Measurements from ENCODE around the gene KCNH4.
"Not testable (repeated sequence)": the region's sequence is repeated elsewhere in the genome, so short reads cannot be mapped to it uniquely, and the experiment has no call there.

Gene KCNH4

GRCh38 chr17:42141382-42141781 is 39.6 kb downstream of the KCNH4 start (continued):
- TF ChIP-seq ZSCAN18 (tag by site-specific recombination; IDR thresholded peaks at IDR 0.05) (no peak), YY1 (tag by site-specific recombination; IDR thresholded peaks at IDR 0.05) (no peak), ZNF350 (tag by site-specific recombination; IDR thresholded peaks at IDR 0.05) (no peak)

DNA sequence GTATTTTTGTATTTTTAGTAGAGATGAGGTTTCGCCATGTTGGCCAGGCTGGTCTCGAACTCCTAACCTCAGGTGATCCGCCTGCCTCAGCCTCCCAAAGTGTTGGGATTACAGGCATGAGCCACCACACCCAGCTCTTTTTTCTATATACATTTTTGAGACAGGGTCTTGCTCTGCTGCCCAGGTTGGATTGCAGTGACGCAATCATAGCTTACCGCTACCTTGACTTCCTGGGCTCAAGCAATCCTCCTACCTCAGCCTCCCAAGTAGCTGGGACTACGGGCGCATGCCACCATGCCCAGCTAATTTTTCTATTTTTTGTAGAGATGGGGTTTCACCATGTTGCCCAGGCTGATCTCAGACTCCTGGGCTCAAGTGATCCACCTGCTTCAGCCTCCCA is 40.3 kb downstream of the KCNH4 start:
- CTCF ChIA-PET = interaction anchor here (0.9 kb wide), 1 partner anchor 55 kb away, joined by 4 read pairs; no protein-coding TSS in a partner anchor
- POLR2A ChIA-PET; H3K27ac ChIP-seq (ENCODE audit: extremely low read depth, low read depth, low read length); H3K4me3 ChIP-seq (ENCODE audit: low read depth, low read length); H3K9me3 ChIP-seq (ENCODE audit: control insufficient read depth, insufficient read depth, low read depth, low read length): not testable (repeated sequence)
- Histone ChIP-seq H3K36me3 (ENCODE audit: control insufficient read depth in 2 of 2, insufficient read depth in 1 of 2, low read length in 2 of 2) (peaks cover 14 to 45% of the 10 kb centered on the region in 2 experiments), H3K4me1 (ENCODE audit: control insufficient read depth, insufficient read depth, low read length) (peaks cover 17% of the 10 kb centered on the region)

DNA sequence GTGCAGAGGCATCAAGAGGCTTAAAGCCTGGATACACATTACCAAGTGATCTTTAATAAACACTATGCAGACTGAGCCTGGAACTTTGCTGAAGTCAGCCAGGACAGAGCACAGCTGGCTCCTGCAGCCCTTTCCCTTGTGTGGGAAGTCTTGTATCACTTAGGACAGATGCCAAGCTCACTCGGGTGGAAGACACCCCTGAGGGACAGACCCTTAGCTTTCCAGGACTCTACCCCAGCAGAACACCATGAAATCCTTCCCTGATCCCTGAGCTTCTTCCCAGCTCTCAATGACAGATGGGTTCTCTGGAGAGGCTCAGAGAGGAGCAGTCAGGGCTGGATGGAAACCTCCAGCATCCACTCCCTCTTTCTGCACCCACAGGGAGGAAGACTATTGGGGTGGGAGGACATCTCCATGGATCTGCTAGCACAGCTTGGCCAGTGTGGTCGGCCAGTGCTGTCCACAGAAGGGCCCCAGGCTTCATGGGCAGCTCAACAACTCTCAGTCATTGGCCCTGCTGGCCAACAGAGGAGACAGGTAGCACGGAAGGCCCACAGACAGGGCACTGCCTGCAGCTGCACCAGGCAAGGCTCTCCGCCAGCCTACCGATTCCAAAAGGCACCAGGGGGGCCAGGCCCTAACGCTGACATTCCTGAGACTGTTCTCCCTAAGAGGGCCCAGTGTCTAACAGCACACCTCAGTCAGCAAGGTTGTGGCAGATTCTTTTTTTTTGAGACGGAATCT is 42.0 kb downstream of the KCNH4 start:
- ChIA-PET CTCF (interaction anchor here (0.6 to 1.4 kb wide), 4 partner anchors 15 to 83 kb away, joined by 3 to 4 read pairs (median 4); no protein-coding TSS in a partner anchor), POLR2A (interaction anchor here (0.6 to 0.9 kb wide), 2 partner anchors 16 to 17 kb away, joined by 4 read pairs; partner anchors contain the start of gene KAT2A)
- Histone ChIP-seq H3K4me1 (ENCODE audit: control insufficient read depth, insufficient read depth, low read length) (peaks cover 24% of the 10 kb centered on the region), H3K4me3 (ENCODE audit: low read depth, low read length) (no peak overlapping the region), H3K9me3 (ENCODE audit: control insufficient read depth, insufficient read depth, low read depth, low read length) (no peaks in the 10 kb centered on the region), H3K27ac (ENCODE audit: extremely low read depth, low read depth, low read length) (no peak overlapping the region), H3K36me3 (ENCODE audit: control insufficient read depth in 2 of 2, insufficient read depth in 1 of 2, low read length in 2 of 2) (peaks cover 14 to 50% of the 10 kb centered on the region in 2 experiments)
- TF ChIP-seq ZNF341 (tag by site-specific recombination; IDR thresholded peaks at IDR 0.05; ENCODE audit: low read depth) = no peak
- TF ChIP-seq ZNF2 (tag by site-specific recombination; IDR thresholded peaks at IDR 0.05) = no peak

GRCh38 chr17:42136654-42137051 is 44.3 kb downstream of the KCNH4 start:
- ChIA-PET CTCF (interaction anchor here (0.6 to 2.5 kb wide), 6 partner anchors 18 to 111 kb away, joined by 3 to 11 read pairs (median 4); no protein-coding TSS in a partner anchor), POLR2A (interaction anchor here (0.7 to 2.0 kb wide), 4 partner anchors 16 to 1929 kb away, joined by 3 to 8 read pairs (median 4); partner anchors contain the start of genes KAT2A and KCNH4)
- Histone ChIP-seq H3K27ac (ENCODE audit: extremely low read depth, low read depth, low read length) (no peak overlapping the region), H3K4me1 (ENCODE audit: control insufficient read depth, insufficient read depth, low read length) (peaks cover 28% of the 10 kb centered on the region), H3K4me3 (ENCODE audit: low read depth, low read length) (no peak overlapping the region), H3K9me3 (ENCODE audit: control insufficient read depth, insufficient read depth, low read depth, low read length) (no peaks in the 10 kb centered on the region), H3K36me3 (ENCODE audit: control insufficient read depth in 2 of 2, insufficient read depth in 1 of 2, low read length in 2 of 2) (peaks cover 14 to 52% of the 10 kb centered on the region in 2 experiments)
- TF ChIP-seq ZNF660 (tag by site-specific recombination; IDR thresholded peaks at IDR 0.05) (no peak), SCRT2 (tag by site-specific recombination; IDR thresholded peaks at IDR 0.05) (peak; percentile 69)

GRCh38 chr17:42135664-42136653 is 45.0 kb downstream of the KCNH4 start:
- ChIA-PET CTCF (interaction anchor here (0.7 to 2.5 kb wide), 7 partner anchors 14 to 111 kb away, joined by 3 to 11 read pairs (median 3); no protein-coding TSS in a partner anchor), POLR2A (interaction anchor here (0.7 to 2.0 kb wide), 5 partner anchors 15 to 170 kb away, joined by 3 to 8 read pairs (median 3); partner anchors contain the start of genes GHDC, KAT2A and KCNH4)
- H3K4me3 ChIP-seq (ENCODE audit: low read depth, low read length) = no peak overlapping the region
- TF ChIP-seq, protein P1, sequence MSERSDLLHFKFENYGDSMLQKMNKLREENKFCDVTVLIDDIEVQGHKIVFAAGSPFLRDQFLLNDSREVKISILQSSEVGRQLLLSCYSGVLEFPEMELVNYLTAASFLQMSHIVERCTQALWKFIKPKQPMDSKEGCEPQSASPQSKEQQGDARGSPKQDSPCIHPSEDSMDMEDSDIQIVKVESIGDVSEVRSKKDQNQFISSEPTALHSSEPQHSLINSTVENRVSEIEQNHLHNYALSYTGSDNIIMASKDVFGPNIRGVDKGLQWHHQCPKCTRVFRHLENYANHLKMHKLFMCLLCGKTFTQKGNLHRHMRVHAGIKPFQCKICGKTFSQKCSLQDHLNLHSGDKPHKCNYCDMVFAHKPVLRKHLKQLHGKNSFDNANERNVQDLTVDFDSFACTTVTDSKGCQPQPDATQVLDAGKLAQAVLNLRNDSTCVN (tag by site-specific recombination; optimal IDR thresholded peaks at IDR 0.05) = no peak
- TF ChIP-seq, protein P2, sequence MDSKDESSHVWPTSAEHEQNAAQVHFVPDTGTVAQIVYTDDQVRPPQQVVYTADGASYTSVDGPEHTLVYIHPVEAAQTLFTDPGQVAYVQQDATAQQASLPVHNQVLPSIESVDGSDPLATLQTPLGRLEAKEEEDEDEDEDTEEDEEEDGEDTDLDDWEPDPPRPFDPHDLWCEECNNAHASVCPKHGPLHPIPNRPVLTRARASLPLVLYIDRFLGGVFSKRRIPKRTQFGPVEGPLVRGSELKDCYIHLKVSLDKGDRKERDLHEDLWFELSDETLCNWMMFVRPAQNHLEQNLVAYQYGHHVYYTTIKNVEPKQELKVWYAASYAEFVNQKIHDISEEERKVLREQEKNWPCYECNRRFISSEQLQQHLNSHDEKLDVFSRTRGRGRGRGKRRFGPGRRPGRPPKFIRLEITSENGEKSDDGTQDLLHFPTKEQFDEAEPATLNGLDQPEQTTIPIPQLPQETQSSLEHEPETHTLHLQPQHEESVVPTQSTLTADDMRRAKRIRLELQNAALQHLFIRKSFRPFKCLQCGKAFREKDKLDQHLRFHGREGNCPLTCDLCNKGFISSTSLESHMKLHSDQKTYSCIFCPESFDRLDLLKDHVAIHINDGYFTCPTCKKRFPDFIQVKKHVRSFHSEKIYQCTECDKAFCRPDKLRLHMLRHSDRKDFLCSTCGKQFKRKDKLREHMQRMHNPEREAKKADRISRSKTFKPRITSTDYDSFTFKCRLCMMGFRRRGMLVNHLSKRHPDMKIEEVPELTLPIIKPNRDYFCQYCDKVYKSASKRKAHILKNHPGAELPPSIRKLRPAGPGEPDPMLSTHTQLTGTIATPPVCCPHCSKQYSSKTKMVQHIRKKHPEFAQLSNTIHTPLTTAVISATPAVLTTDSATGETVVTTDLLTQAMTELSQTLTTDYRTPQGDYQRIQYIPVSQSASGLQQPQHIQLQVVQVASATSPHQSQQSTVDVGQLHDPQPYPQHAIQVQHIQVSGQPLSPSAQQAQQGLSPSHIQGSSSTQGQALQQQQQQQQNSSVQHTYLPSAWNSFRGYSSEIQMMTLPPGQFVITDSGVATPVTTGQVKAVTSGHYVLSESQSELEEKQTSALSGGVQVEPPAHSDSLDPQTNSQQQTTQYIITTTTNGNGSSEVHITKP (tag by site-specific recombination; IDR thresholded peaks at IDR 0.05) = peak; percentile 26; the same call in 1 of the 2 replicates
- TF ChIP-seq ZNF366 (tag by site-specific recombination; conservative IDR thresholded peaks at IDR 0.05) (0 out of 2 replicates have a peak, but pooled peaks have one; percentile 8), ZNF449 (tag by site-specific recombination; IDR thresholded peaks at IDR 0.05) (no peak)
- H3K9me3 ChIP-seq (ENCODE audit: control insufficient read depth, insufficient read depth, low read depth, low read length) = no peaks in the 10 kb centered on the region
- no peak overlapping the region for H3K27ac ChIP-seq (ENCODE audit: extremely low read depth, low read depth, low read length)
- peaks cover 13 to 52% of the 10 kb centered on the region in 2 experiments for H3K36me3 ChIP-seq (ENCODE audit: control insufficient read depth in 2 of 2, insufficient read depth in 1 of 2, low read length in 2 of 2)
- peaks cover 28% of the 10 kb centered on the region for H3K4me1 ChIP-seq (ENCODE audit: control insufficient read depth, insufficient read depth, low read length)
